Mesothelial cell of epicardium (in vitro differentiated cells): Measurements from ENCODE around the gene RALGAPA2. TPM values are rescaled to one million over a fixed set of nuclear protein-coding genes. Genes with fewer than 3 reads are reported as not detected.

ENCODE experiments used
- DNase-seq, 2 experiments: peaks; one replicate each; pipeline ENCODE4 v3.0.0; 2021; ENCODE audit warnings: low spot score in 2 of 2; ENCODE audit not compliant: unreplicated experiment in 2 of 2
- H3K27ac Mint-ChIP-seq: 2 replicates; pipeline ENCODE4 v1.8.0; 2021; ENCODE audit warnings: mixed read lengths
- H3K27me3 Mint-ChIP-seq: 2 replicates; pipeline ENCODE4 v1.8.0; 2021; ENCODE audit warnings: low read depth, mixed read lengths
- H3K36me3 Mint-ChIP-seq: 2 replicates; pipeline ENCODE4 v1.8.0; 2021; ENCODE audit warnings: mixed read lengths
- H3K4me1 Mint-ChIP-seq: 2 replicates; pipeline ENCODE4 v1.8.0; 2021; ENCODE audit warnings: mixed read lengths
- H3K4me3 Mint-ChIP-seq: 2 replicates; pipeline ENCODE4 v1.8.0; 2021; ENCODE audit warnings: mild to moderate bottlenecking, moderate library complexity, mixed read lengths
- H3K9me3 Mint-ChIP-seq: 2 replicates; pipeline ENCODE4 v1.8.0; 2021; ENCODE audit warnings: mixed read lengths
- total RNA-seq: library from RNA; stranded (reverse); gene quantifications from 3 replicates; pipeline ENCODE4 v1.2.1, GENCODE V29; 2021
- TF ChIP-seq, protein P1 (sequence below): fragments of 200-600 bp; sonication (generic); IDR thresholded peaks from one replicate; pipeline ENCODE4 v1.5.0; 2021; ENCODE audit warnings: antibody characterized with exemption; ENCODE audit not compliant: unreplicated experiment

Gene RALGAPA2
- total RNA-seq, 1 donor from 2014 or later, result 27.5 TPM

- Mint-ChIP-seq H3K4me1 (no peaks in the 10 kb centered on the region), H3K36me3 (peaks cover 9% of the 10 kb centered on the region), H3K27ac (no peak overlapping the region), H3K4me3 (no peak overlapping the region), H3K27me3 (no peaks in the 10 kb centered on the region), H3K9me3 (no peaks in the 10 kb centered on the region)
- DNase-seq, result no peak
- TF ChIP-seq, protein P1, sequence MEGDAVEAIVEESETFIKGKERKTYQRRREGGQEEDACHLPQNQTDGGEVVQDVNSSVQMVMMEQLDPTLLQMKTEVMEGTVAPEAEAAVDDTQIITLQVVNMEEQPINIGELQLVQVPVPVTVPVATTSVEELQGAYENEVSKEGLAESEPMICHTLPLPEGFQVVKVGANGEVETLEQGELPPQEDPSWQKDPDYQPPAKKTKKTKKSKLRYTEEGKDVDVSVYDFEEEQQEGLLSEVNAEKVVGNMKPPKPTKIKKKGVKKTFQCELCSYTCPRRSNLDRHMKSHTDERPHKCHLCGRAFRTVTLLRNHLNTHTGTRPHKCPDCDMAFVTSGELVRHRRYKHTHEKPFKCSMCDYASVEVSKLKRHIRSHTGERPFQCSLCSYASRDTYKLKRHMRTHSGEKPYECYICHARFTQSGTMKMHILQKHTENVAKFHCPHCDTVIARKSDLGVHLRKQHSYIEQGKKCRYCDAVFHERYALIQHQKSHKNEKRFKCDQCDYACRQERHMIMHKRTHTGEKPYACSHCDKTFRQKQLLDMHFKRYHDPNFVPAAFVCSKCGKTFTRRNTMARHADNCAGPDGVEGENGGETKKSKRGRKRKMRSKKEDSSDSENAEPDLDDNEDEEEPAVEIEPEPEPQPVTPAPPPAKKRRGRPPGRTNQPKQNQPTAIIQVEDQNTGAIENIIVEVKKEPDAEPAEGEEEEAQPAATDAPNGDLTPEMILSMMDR, result no peak
Observed at GRCh38 chr20:20593447-20594170, 118.8 kb downstream of the RALGAPA2 start.

DNA sequence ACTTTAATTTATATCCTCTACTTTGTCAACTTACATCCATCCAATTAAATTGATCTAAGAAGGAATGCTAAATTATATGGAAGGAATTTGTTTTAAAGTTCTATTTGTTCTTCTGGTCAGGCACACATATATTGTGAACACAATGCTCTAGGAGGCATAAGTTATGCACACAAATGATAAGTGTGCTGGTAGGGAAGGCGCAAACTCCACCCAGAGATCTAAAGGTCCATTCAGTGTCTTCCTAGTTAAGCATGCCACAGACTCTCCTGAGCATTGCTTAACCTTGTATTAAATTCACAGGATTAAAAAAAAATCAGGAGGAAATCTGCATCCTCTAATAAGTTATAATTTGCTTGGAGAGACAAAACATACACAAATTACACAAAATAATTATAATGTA lies 127.3 kb downstream of the RALGAPA2 start:
- H3K27ac Mint-ChIP-seq, result no peak overlapping the region
- TF ChIP-seq, protein P1, result no peak
- H3K36me3 Mint-ChIP-seq, result peaks cover 43% of the 10 kb centered on the region
- no peak for DNase-seq
- H3K27me3 Mint-ChIP-seq, result no peaks in the 10 kb centered on the region
- H3K9me3 Mint-ChIP-seq, result peaks cover 17% of the 10 kb centered on the region
- no peak overlapping the region for H3K4me3 Mint-ChIP-seq
- peaks cover 6% of the 10 kb centered on the region for H3K4me1 Mint-ChIP-seq

DNA sequence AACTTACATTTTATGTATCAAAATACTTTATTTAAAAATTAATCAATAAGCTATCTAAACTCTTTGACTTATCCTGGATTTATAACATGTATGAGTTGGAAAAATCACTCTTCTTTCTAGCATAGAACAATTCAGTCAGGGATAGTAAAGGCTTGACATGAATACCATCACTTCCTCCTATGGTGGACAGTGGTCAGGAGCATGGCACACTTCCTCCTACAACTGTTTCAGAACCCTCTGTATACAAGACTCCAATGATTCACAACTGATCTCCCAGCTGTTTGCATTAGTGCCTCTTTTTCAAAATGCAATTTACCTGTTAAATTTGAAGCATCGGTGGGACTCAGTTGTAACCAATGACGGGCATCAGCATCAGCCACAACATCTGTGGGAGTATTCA lies 129.7 kb downstream of the RALGAPA2 start:
- H3K4me1 Mint-ChIP-seq, result peaks cover 9% of the 10 kb centered on the region
- peaks cover 16% of the 10 kb centered on the region for H3K9me3 Mint-ChIP-seq

DNA sequence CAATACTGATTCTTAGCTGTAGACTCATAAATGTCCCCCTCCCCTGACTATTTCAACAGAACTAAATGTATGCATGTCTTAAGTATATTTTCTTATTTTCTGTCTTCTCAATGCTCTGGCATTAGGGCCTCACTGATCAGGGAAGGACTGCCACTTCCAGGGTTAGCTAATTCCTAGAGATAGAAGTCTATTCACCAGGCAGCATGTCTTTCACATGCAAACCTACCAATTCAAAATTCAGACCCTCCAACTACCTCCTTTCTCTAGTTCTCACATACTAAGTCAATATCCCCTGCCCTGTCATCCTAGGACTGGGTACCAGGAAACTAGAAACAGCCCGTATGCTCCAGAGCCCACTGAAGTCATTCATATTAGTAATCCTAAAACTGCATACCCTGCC lies 132.3 kb downstream of the RALGAPA2 start:
- Mint-ChIP-seq H3K27ac (no peak overlapping the region), H3K36me3 (peaks cover 18% of the 10 kb centered on the region), H3K27me3 (no peaks in the 10 kb centered on the region), H3K9me3 (no peaks in the 10 kb centered on the region), H3K4me3 (no peak overlapping the region), H3K4me1 (peaks cover 9% of the 10 kb centered on the region)
- no peak for DNase-seq
- TF ChIP-seq, protein P1, result no peak

More for the DNA sequence above, 129.7 kb downstream of the RALGAPA2 start:
- H3K4me3 Mint-ChIP-seq, result no peak overlapping the region
- no peak overlapping the region for H3K27ac Mint-ChIP-seq
- H3K36me3 Mint-ChIP-seq, result peaks cover 33% of the 10 kb centered on the region
- no peaks in the 10 kb centered on the region for H3K27me3 Mint-ChIP-seq
- TF ChIP-seq, protein P1, result no peak
- no peak for DNase-seq

GRCh38 chr20:20578838-20579237 lies 133.6 kb downstream of the RALGAPA2 start:
- DNase-seq, result no peak
- no peaks in the 10 kb centered on the region for H3K27me3 Mint-ChIP-seq
- no peak overlapping the region for H3K27ac Mint-ChIP-seq
- peaks cover 9% of the 10 kb centered on the region for H3K4me1 Mint-ChIP-seq
- no peak overlapping the region for H3K4me3 Mint-ChIP-seq
- peaks cover 16% of the 10 kb centered on the region for H3K36me3 Mint-ChIP-seq
- H3K9me3 Mint-ChIP-seq, result no peaks in the 10 kb centered on the region
- TF ChIP-seq, protein P1, result no peak
